OCI-LY1 (cell line): Measurements from ENCODE around the gene BRME1.

Source experiments
- H2AFZ ChIP-seq: fragments of 200-600 bp; sonication (generic), shearing (Covaris generic); 2 replicates; pipeline ENCODE4 v1.6.0; 2014; ENCODE audit warnings: antibody characterized with exemption, mild to moderate bottlenecking, low read length
- H3F3A ChIP-seq: fragments of 200-600 bp; sonication (generic), shearing (Covaris generic); 2 replicates; pipeline ENCODE4 v1.6.0; 2014; ENCODE audit warnings: mild to moderate bottlenecking, antibody characterized with exemption, low read length, moderate library complexity; ENCODE audit not compliant: insufficient read depth
- H3K27ac ChIP-seq: fragments of 200-600 bp; sonication (generic); 2 replicates; pipeline ENCODE4 v1.5.1; 2014; ENCODE audit warnings: low read length, mixed run types, mild to moderate bottlenecking, low read depth; ENCODE audit not compliant: poor library complexity, severe bottlenecking
- H3K27me3 ChIP-seq: fragments of 200-600 bp; sonication (generic); 2 replicates; pipeline ENCODE4 v1.6.0; 2014; ENCODE audit warnings: antibody characterized with exemption, mild to moderate bottlenecking, low read length, moderate library complexity; ENCODE audit not compliant: insufficient read depth
- H3K36me3 ChIP-seq: fragments of 200-600 bp; sonication (generic); 2 replicates; pipeline ENCODE4 v1.6.1; 2014; ENCODE audit warnings: mild to moderate bottlenecking, antibody characterized with exemption, low read length, moderate library complexity, mixed read lengths; ENCODE audit not compliant: insufficient read depth
- H3K4me1 ChIP-seq: fragments of 200-600 bp; sonication (generic); 2 replicates; pipeline ENCODE4 v1.5.1; 2014; ENCODE audit warnings: mild to moderate bottlenecking, low read length, moderate library complexity; ENCODE audit not compliant: insufficient read depth, severe bottlenecking
- H3K4me2 ChIP-seq: fragments of 200-600 bp; sonication (generic), shearing (Covaris generic); 2 replicates; pipeline ENCODE4 v1.6.1; 2014; ENCODE audit warnings: low read length
- H3K4me3 ChIP-seq: fragments of 200-600 bp; sonication (generic); 2 replicates; pipeline ENCODE4 v1.5.1; 2014; ENCODE audit warnings: low read length, low read depth, mild to moderate bottlenecking, mixed read lengths; ENCODE audit not compliant: poor library complexity, severe bottlenecking
- H3K79me2 ChIP-seq: fragments of 200-600 bp; shearing (Covaris generic); 2 replicates; pipeline ENCODE4 v1.6.1; 2016; ENCODE audit warnings: mixed run types, low read length, mixed read lengths; ENCODE audit not compliant: insufficient read depth
- H3K9ac ChIP-seq: fragments of 200-600 bp; sonication (generic), shearing (Covaris generic); 2 replicates; pipeline ENCODE4 v1.6.1; 2014; ENCODE audit warnings: mild to moderate bottlenecking, low read length, mixed read lengths
- H3K9me2 ChIP-seq: fragments of 200-600 bp; sonication (generic), shearing (Covaris generic); 2 replicates; pipeline ENCODE4 v1.6.1; 2014; ENCODE audit warnings: low read depth, mild to moderate bottlenecking, low read length, mixed read lengths
- H3K9me3 ChIP-seq: fragments of 200-600 bp; shearing (Covaris generic); 2 replicates; pipeline ENCODE4 v1.6.1; 2014; ENCODE audit warnings: low read length, mixed read lengths
- H4K20me1 ChIP-seq: fragments of 200-600 bp; sonication (generic), shearing (Covaris generic); 2 replicates; pipeline ENCODE4 v1.6.0; 2016; ENCODE audit warnings: mild to moderate bottlenecking, low read length; ENCODE audit not compliant: insufficient read depth
- CTCF ChIP-seq: fragments of 200-600 bp; sonication (generic), shearing (Covaris generic); IDR thresholded peaks from 2 replicates; pipeline ENCODE4 v1.5.1; 2017; ENCODE audit warnings: mild to moderate bottlenecking, antibody characterized with exemption, low read length, moderate library complexity, mixed read lengths
- EZH2 ChIP-seq: fragments of 200-600 bp; sonication (generic), shearing (Covaris generic); IDR thresholded peaks from 2 replicates; pipeline ENCODE4 v1.8.0; 2017; ENCODE audit warnings: borderline replicate concordance, mixed run types, mild to moderate bottlenecking, antibody characterized with exemption, low read length, moderate library complexity, mixed read lengths

The BRME1 gene

GRCh38 chr19:13899393-13899792, 6.5 kb downstream of the BRME1 start:
- Histone ChIP-seq H3K27ac (no peak overlapping the region), H4K20me1 (no peaks in the 10 kb centered on the region), H2AFZ (no peak overlapping the region), H3K79me2 (no peaks in the 10 kb centered on the region), H3K27me3 (no peaks in the 10 kb centered on the region), H3K36me3 (no peaks in the 10 kb centered on the region), H3K9me3 (no peaks in the 10 kb centered on the region), H3K4me1 (no peaks in the 10 kb centered on the region), H3K4me3 (no peak overlapping the region), H3K9ac (no peak overlapping the region), H3F3A (no peaks in the 10 kb centered on the region), H3K9me2 (no peaks in the 10 kb centered on the region), H3K4me2 (no peak overlapping the region)
- no peak for TF ChIP-seq CTCF
- TF ChIP-seq EZH2, result no peak

- TF ChIP-seq EZH2 (no peak), CTCF (no peak)
- Histone ChIP-seq H3K9me2 (no peaks in the 10 kb centered on the region), H3K9ac (no peak overlapping the region), H3K9me3 (no peaks in the 10 kb centered on the region), H4K20me1 (no peaks in the 10 kb centered on the region), H3K4me2 (no peak overlapping the region), H2AFZ (no peak overlapping the region), H3K27me3 (no peaks in the 10 kb centered on the region), H3K36me3 (no peaks in the 10 kb centered on the region), H3K4me1 (no peaks in the 10 kb centered on the region), H3K79me2 (no peaks in the 10 kb centered on the region), H3F3A (no peaks in the 10 kb centered on the region), H3K4me3 (no peak overlapping the region), H3K27ac (no peak overlapping the region)
Measured at GRCh38 chr19:13896227-13896626, 9.7 kb downstream of the BRME1 start.

GRCh38 chr19:13894552-13894951, 11.4 kb downstream of the BRME1 start:
- Histone ChIP-seq H3K4me3 (no peak overlapping the region), H3K27me3 (no peaks in the 10 kb centered on the region), H3K9me2 (no peaks in the 10 kb centered on the region), H2AFZ (no peak overlapping the region), H3K4me1 (no peaks in the 10 kb centered on the region), H3K27ac (no peak overlapping the region), H3K36me3 (no peaks in the 10 kb centered on the region), H3K9ac (no peak overlapping the region), H3K9me3 (no peaks in the 10 kb centered on the region), H4K20me1 (no peaks in the 10 kb centered on the region), H3F3A (no peaks in the 10 kb centered on the region), H3K4me2 (no peak overlapping the region), H3K79me2 (no peaks in the 10 kb centered on the region)
- TF ChIP-seq CTCF, result no peak
- no peak for TF ChIP-seq EZH2
